Measurements from ENCODE around the gene CRTC3.
"Not testable (repeated sequence)": the region's sequence is repeated elsewhere in the genome, so short reads cannot be mapped to it uniquely, and the experiment has no call there.

The CRTC3 gene

GRCh38 chr15:90617668-90618097, 88.0 kb downstream of the CRTC3 start:
- DNase-seq (ENCODE audit: extremely low spot score, insufficient read length, low read depth) (no peak), FAIRE-seq (no peak)

DNA sequence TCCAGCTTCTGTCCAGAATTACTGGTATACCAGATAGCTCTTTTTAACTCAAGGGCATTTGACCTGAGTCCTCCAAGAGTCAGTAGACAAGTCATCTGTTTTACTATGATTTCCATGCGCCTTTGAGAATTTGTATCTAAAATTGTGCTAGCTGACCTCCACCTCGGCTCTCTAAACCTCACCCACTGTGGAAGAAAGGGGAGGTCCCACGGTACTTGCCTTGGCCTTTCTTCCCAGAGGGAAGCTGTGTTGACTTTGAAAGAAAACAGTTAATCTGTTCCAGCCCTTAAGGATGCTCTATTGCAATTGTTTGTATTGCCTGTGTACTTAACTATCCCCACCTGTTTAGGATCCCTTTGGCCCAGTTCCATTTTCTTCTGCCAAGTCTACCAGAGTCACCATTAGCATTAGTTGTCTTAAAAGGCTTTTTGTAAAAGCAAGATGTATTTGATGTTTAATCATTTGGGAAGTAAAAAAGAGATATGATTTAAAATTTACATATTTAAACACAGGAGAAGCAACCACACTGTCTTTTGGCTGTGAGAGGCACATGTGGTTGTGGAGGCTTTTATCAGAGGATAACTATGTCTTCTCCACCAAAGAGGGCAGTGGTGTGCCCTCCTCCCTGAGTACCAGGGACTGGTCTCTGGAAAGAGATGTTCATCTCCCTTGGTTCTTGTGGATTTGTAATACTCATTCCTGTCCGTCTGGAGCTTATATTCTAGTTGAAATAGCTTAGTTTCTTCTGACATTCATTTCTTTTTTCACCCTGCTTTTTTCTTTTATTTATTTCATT, 88.8 kb downstream of the CRTC3 start:
- no peak for DNase-seq (ENCODE audit: extremely low spot score, insufficient read length, low read depth)
- FAIRE-seq = no peak

- FAIRE-seq (no peak), DNase-seq (ENCODE audit: extremely low spot score, insufficient read length, low read depth) (no peak)
Measured at GRCh38 chr15:90619468-90619867, 89.7 kb downstream of the CRTC3 start.

DNA sequence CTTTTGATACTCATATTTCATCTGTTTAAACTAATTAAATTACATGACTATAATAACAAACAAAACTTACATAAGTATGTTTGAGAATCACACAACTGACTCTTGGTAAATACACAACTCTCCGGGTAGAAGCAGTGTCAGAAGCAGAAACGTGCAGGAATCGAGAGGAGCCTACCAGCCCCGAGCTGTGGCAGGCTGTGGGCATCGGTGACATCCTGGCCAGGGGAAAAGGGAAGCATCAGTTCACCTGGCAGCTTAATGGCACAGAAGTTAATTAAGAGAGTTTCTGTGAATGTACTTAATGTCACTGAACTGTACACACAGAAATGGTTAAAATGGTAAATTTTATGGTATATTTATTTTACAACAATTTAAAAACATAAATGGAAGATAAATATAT, 90.2 kb downstream of the CRTC3 start:
- no peak for FAIRE-seq
- DNase-seq (ENCODE audit: extremely low spot score, insufficient read length, low read depth) = no peak

- DNase-seq (ENCODE audit: extremely low spot score, insufficient read length, low read depth) = peak; percentile 52
Measured at GRCh38 chr15:90620379-90621067, 90.8 kb downstream of the CRTC3 start.

GRCh38 chr15:90623854-90624253, 94.1 kb downstream of the CRTC3 start:
- DNase-seq (ENCODE audit: extremely low spot score, insufficient read length, low read depth) = no peak
- no peak for FAIRE-seq

More at GRCh38 chr15:90620379-90621067, 90.8 kb downstream of the CRTC3 start:
- FAIRE-seq = peak; percentile 86

DNA sequence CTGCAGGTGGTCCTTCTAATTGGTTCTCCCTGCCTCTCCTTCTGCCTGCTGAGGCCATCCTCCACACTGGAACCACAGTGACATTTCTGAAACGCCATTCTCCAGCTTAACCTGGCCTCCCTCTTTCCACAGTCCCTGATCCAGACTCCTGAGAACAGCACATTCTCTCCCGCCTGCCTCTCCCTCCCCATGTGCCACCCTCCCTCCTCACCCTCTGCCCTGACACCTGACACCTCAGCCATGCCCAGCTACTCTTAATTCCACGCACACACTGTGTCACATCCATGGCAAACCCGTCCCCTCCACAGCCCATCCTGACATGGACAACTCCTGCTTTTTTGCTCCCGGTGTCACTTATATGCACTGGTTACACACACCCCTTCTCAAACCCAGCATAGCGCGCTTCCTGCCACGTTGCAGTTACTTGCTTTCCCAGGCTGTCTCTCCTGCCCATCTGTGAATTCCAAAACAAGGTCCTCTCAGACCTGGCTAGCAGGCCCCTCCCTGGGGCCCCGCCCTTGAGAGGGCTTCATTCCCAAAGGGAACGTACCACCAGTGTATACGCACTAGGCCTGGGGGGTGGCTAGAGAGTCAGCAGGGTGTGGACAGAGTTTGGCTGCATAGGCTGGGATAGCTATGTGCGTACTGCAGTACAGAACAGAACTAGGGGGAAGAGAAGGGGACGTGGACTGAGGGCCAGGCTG, 94.7 kb downstream of the CRTC3 start:
- FAIRE-seq = no peak

DNA sequence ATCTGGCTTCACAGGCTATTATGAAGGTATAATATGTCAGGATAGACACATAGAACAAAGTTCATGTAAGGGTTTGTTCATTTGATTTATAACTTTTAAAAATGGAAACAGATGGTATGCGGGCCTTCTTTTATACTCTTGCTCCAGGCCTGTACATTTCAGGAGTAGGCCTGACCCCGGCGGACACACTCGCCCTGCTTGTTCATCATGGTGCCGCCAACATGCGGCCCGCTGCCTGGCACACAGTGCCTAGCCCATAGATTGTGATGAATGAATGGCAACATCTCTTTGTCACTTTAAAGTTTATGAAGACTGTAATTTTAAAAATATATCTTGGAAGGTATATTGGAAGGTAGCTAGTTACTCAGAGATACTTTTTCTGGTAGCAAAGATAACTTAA, 95.3 kb downstream of the CRTC3 start:
- DNase-seq (ENCODE audit: extremely low spot score, insufficient read length, low read depth) (no peak), FAIRE-seq (no peak)

More for the DNA sequence above, 94.7 kb downstream of the CRTC3 start:
- no peak for DNase-seq (ENCODE audit: extremely low spot score, insufficient read length, low read depth)

- no peak for DNase-seq (ENCODE audit: extremely low spot score, insufficient read length, low read depth)
- no peak for FAIRE-seq
Measured at GRCh38 chr15:90629217-90629616, 99.5 kb downstream of the CRTC3 start.

- FAIRE-seq = no peak
- DNase-seq (ENCODE audit: extremely low spot score, insufficient read length, low read depth) = no peak
Measured at GRCh38 chr15:90633360-90633759, 103.6 kb downstream of the CRTC3 start.

- FAIRE-seq; DNase-seq (ENCODE audit: extremely low spot score, insufficient read length, low read depth): not testable (repeated sequence)
Measured at GRCh38 chr15:90636993-90637392, 107.3 kb downstream of the CRTC3 start.

- FAIRE-seq = no peak
- DNase-seq (ENCODE audit: extremely low spot score, insufficient read length, low read depth) = no peak
Measured at GRCh38 chr15:90637693-90638092, 108.0 kb downstream of the CRTC3 start.

- DNase-seq (ENCODE audit: extremely low spot score, insufficient read length, low read depth) (no peak), FAIRE-seq (no peak)
Measured at GRCh38 chr15:90638201-90638691, 108.5 kb downstream of the CRTC3 start.

GRCh38 chr15:90638963-90639362, 109.2 kb downstream of the CRTC3 start:
- no peak for FAIRE-seq
- no peak for DNase-seq (ENCODE audit: extremely low spot score, insufficient read length, low read depth)

GRCh38 chr15:90640862-90641261, 111.1 kb downstream of the CRTC3 start:
- DNase-seq (ENCODE audit: extremely low spot score, insufficient read length, low read depth) = no peak
- FAIRE-seq = no peak

- FAIRE-seq (no peak), DNase-seq (ENCODE audit: extremely low spot score, insufficient read length, low read depth) (no peak)
Measured at GRCh38 chr15:90641581-90642463, 112.1 kb downstream of the CRTC3 start.

DNA sequence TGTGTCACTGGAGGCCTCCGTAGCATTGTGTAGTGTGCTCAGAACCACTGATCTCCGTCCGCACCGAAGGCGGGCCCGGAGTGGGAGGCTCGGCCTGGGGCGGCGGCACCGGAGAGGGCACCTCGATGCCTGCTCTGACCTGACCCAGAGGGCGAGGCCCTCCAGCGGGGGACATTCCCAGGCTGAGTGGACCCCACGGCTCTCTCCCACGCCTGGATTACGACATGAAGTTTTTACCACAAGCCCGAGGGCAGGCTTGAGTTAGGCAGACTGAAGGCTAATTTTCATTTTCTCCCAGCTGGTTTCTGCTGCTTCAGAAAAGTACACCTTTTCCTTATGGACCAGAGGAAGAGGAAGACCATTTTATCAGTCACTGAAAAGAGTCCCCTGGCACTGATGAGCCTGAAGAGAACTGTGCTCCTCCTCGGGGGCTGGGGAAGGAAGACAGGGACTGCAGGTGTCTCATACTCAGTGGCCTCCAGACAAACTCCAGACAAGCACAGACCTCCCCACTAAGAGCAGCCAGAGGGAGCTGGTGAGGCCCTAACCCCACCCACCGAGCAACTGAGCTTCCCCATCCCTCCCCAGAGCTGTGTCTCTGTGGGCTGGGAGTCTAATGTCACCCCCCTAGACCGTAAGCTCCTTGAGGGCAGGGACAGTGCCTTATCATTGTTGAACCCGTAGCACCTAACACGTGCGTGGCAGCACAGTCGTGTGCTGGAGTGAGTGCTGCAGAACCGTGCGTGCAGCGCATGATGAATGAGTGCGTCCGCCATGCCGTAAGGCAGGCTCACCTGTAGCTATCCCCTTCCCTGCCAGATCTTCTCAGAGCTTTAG, 113.0 kb downstream of the CRTC3 start:
- FAIRE-seq = no peak
- DNase-seq (ENCODE audit: extremely low spot score, insufficient read length, low read depth) = no peak

DNA sequence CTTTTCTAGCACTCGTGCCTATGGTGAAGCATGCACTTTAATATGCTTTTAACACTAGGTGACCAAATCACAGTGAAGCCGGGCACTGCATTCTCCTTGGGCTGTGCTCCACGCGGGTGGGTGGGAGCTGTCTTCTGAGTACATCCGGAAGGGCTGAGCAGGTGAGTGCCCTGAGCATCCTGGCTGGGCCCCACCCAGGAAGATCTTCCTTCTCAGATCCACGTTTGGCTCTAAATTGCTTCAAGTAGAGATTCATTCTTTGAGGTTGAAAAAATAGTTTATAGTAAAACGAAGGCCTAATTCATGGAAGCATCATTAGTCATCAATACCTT, 113.5 kb downstream of the CRTC3 start:
- DNase-seq (ENCODE audit: extremely low spot score, insufficient read length, low read depth) (no peak), FAIRE-seq (no peak)

DNA sequence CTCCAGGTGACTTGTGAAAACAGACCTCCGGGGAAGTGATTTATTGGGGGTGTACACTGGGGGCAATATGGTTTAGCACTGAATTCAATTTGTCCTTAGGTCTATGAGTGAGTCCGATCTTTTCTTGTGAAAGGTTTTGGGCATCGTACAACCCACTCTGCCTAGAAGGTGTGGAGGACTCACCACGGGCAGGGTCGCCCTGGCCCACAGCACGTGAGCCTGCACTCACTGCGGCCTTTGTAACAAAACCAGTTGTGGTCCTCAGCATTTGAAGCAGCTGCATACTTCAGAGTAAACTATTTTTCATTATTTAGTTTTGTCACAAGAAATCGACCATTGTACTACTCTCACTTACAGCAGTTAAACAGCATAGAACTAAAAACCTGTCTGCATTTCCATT, 114.8 kb downstream of the CRTC3 start:
- no peak for FAIRE-seq
- no peak for DNase-seq (ENCODE audit: extremely low spot score, insufficient read length, low read depth)

All from GM18507 (cell line).